Astrocyte of the cerebellum (primary cell): Measurements from ENCODE around the gene SELENON.

Experiments used
- DNase-seq: peaks from one replicate; pipeline ENCODE4 v3.0.0-alpha.2; 2011; ENCODE audit warnings: low read depth
- H3K4me3 ChIP-seq: 2 replicates; pipeline ENCODE4 v1.5.1; 2011; ENCODE audit warnings: mild to moderate bottlenecking, low read depth, low read length, moderate library complexity
- CTCF ChIP-seq: IDR thresholded peaks from 2 replicates; pipeline ENCODE4 v1.5.1; 2012; ENCODE audit warnings: low read length, low read depth, moderate library complexity, mild to moderate bottlenecking; ENCODE audit errors: missing control alignments
- in situ Hi-C: cut with HindIII; loops from 2 replicates; pipeline ENCODE4 v1.10.0; 2017; ENCODE audit warnings: low sequenced_read_pairs

SELENON gene

GRCh38 chr1:25799935-25800702, at the start of gene SELENON:
Gene SELENON (plus strand): TSS chr1:25800193. CDS start chr1:25800231, 38 bp downstream.
- TF ChIP-seq CTCF: no peak
- H3K4me3 ChIP-seq: peak within 1 kb of the TSS; percentile 56
- in situ Hi-C loops: loop anchor here (5.0 kb wide), 1 partner anchor 48 kb away; no protein-coding TSS in a partner anchor
- no peak for DNase-seq

GRCh38 chr1:25750923-25751605, 48.9 kb upstream of the SELENON start:
- no peak for DNase-seq
- TF ChIP-seq CTCF: no peak
- in situ Hi-C loops: loop anchor here (5.0 kb wide), 1 partner anchor 46 kb away; no protein-coding TSS in a partner anchor
- H3K4me3 ChIP-seq: no peak overlapping the region

GRCh38 chr1:25754470-25755181, 45.4 kb upstream of the SELENON start:
- no peak for TF ChIP-seq CTCF
- no peak for DNase-seq
- in situ Hi-C loops: loop anchor here (5.0 kb wide), 1 partner anchor 43 kb away; no protein-coding TSS in a partner anchor
- H3K4me3 ChIP-seq: no peak overlapping the region

GRCh38 chr1:25755475-25756125, 44.4 kb upstream of the SELENON start:
- no peak for TF ChIP-seq CTCF
- DNase-seq: no peak
- in situ Hi-C loops: no loop called here
- H3K4me3 ChIP-seq: no peak overlapping the region

- no peak for DNase-seq
- H3K4me3 ChIP-seq: no peak overlapping the region
- TF ChIP-seq CTCF: no peak
- in situ Hi-C loops: no loop called here
Measured at GRCh38 chr1:25756215-25756614, 43.8 kb upstream of the SELENON start.

GRCh38 chr1:25757151-25757845, 42.7 kb upstream of the SELENON start:
- DNase-seq: no peak
- TF ChIP-seq CTCF: no peak
- in situ Hi-C loops: no loop called here
- H3K4me3 ChIP-seq: no peak overlapping the region
